ENCODE data around the gene LRP8.

GRCh38 chr1:53266038-53266437, 61.8 kb downstream of the LRP8 start:
- TF ChIP-seq CTCF (conservative IDR thresholded peaks at IDR 0.05; ENCODE audit: low read depth in 2 of 2): peak; percentile 28 to 61; a peak in 3 of 4 replicates
- no peak for TF ChIP-seq EZH2 (IDR thresholded peaks at IDR 0.05; ENCODE audit: low read depth, unreplicated experiment)
- TF ChIP-seq POLR2AphosphoS5 (IDR thresholded peaks at IDR 0.05; ENCODE audit: low read depth): no peak
- no peak for TF ChIP-seq REST (IDR thresholded peaks at IDR 0.05; ENCODE audit: unreplicated experiment)
- TF ChIP-seq NANOG (IDR thresholded peaks at IDR 0.05; ENCODE audit: borderline replicate concordance): no peak
